CD4-positive, alpha-beta memory T cell (primary cell): ENCODE measurements around the gene LSM11. TPM values are rescaled to one million over a fixed set of nuclear protein-coding genes. Genes with fewer than 3 reads are reported as not detected.

ENCODE experiments used
- CTCF ChIA-PET: fragments of 350-600 bp; sonication (Branson Sonifier 250); formaldehyde crosslinking; loops from one replicate; lab custom pipeline; 2021; ENCODE audit warnings: inconsistent platforms; ENCODE audit not compliant: partially characterized antibody; lab: Charles Lee
- POLR2A ChIA-PET: fragments of 350-600 bp; sonication (Branson Sonifier 250); formaldehyde crosslinking; loops from one replicate; lab custom pipeline; 2021; ENCODE audit not compliant: partially characterized antibody; lab: Charles Lee
- DNase-seq, 5 donors: peaks; one replicate each; pipeline versions ENCODE4 v3.0.0 to v3.0.0-alpha.2; 2020 to 2022; ENCODE audit warnings: mixed read lengths in 1 of 5
- H3K27ac ChIP-seq: one replicate; pipeline ENCODE4 v1.7.0; 2013; ENCODE audit warnings: low read depth, low read length
- H3K27me3 ChIP-seq: 2 replicates; pipeline ENCODE4 v1.7.0; 2013; ENCODE audit warnings: mild to moderate bottlenecking, low read length, moderate library complexity; ENCODE audit not compliant: insufficient read depth
- H3K36me3 ChIP-seq: 2 replicates; pipeline ENCODE4 v1.7.0; 2013; ENCODE audit warnings: mild to moderate bottlenecking, low read length, moderate library complexity; ENCODE audit not compliant: insufficient read depth
- H3K4me1 ChIP-seq: 2 replicates; pipeline ENCODE4 v1.7.0; 2013; ENCODE audit warnings: mild to moderate bottlenecking, low read length, moderate library complexity; ENCODE audit not compliant: insufficient read depth
- H3K4me3 ChIP-seq, 2 donors: one replicate each; pipeline ENCODE4 v1.7.0; 2013; ENCODE audit warnings: low read length in 2 of 2, mild to moderate bottlenecking in 1 of 2
- H3K9me3 ChIP-seq, 2 donors: one replicate each; pipeline ENCODE4 v1.7.0; 2013; ENCODE audit warnings: low read length in 2 of 2, control low read depth in 1 of 2; ENCODE audit not compliant: control insufficient read depth in 1 of 2
- H3K27ac Mint-ChIP-seq, 7 donors: one replicate each; pipeline ENCODE4 v1.8.0; 2020 to 2021; ENCODE audit warnings: mixed read lengths in 7 of 7, mild to moderate bottlenecking in 6 of 7, inconsistent platforms in 3 of 7, moderate library complexity in 3 of 7
- H3K27me3 Mint-ChIP-seq, 2 donors: one replicate each; pipeline ENCODE4 v1.8.0; 2020 to 2021; ENCODE audit warnings: mixed read lengths in 2 of 2
- H3K36me3 Mint-ChIP-seq, 2 donors: one replicate each; pipeline ENCODE4 v1.8.0; 2020 to 2021; ENCODE audit warnings: mixed read lengths in 2 of 2, inconsistent platforms in 1 of 2, mild to moderate bottlenecking in 1 of 2
- H3K4me1 Mint-ChIP-seq, 4 donors: one replicate each; pipeline ENCODE4 v1.8.0; 2020 to 2021; ENCODE audit warnings: mixed read lengths in 4 of 4, mild to moderate bottlenecking in 1 of 4
- H3K4me3 Mint-ChIP-seq, 8 donors: one replicate each; pipeline ENCODE4 v1.8.0; 2020 to 2021; ENCODE audit warnings: mixed read lengths in 8 of 8, mild to moderate bottlenecking in 7 of 8, moderate library complexity in 6 of 8, inconsistent platforms in 3 of 8
- H3K9me3 Mint-ChIP-seq, 8 donors: one replicate each; pipeline ENCODE4 v1.8.0; 2020 to 2021; ENCODE audit warnings: mixed read lengths in 8 of 8, mild to moderate bottlenecking in 5 of 8, inconsistent platforms in 3 of 8, moderate library complexity in 1 of 8
- intact Hi-C: fragments of 100-400 bp; cut with micrococcal nuclease; formaldehyde crosslinking; loops from one replicate; pipeline ENCODE4 v1.15.1; 2023
- polyA plus RNA-seq, 2 donors: library from polyadenylated mRNA; unstranded; fragments of 300-500 nt; fragmentation: Illumina TruSeq; gene quantifications; one replicate each; pipeline ENCODE4 v1.2.3, GENCODE V29; 2021
- total RNA-seq, 2 experiments: library from RNA; stranded (reverse); gene quantifications; one replicate each; pipeline ENCODE4 v1.2.3, GENCODE V29; 2021

The LSM11 gene
- total and polyA plus RNA-seq, 4 experiments from 2014 or later, result 0.57 to 4.8 (median 2.7) TPM

GRCh38 chr5:157793301-157793700 lies 49.8 kb downstream of the LSM11 start:
- peaks cover 0 to 3% (median 2%) of the 10 kb centered on the region in 4 donors for H3K4me1 Mint-ChIP-seq
- no peak overlapping the region for H3K4me3 Mint-ChIP-seq
- no peaks in the 10 kb centered on the region for H3K9me3 ChIP-seq
- H3K27me3 Mint-ChIP-seq, result no peaks in the 10 kb centered on the region
- ChIA-PET CTCF (interaction anchor here (1.3 to 1.5 kb wide), 2 partner anchors 31 to 75 kb away, joined by 3 read pairs; no protein-coding TSS in a partner anchor), POLR2A (interaction anchor here (0.9 kb wide), 1 partner anchor 11 kb away, joined by 3 read pairs; no protein-coding TSS in a partner anchor)
- H3K27ac Mint-ChIP-seq, result no peak overlapping the region
- H3K27me3 ChIP-seq, result no peaks in the 10 kb centered on the region
- H3K36me3 Mint-ChIP-seq, result peaks cover 34 to 71% of the 10 kb centered on the region in 2 donors
- H3K4me1 ChIP-seq, result no peaks in the 10 kb centered on the region
- H3K4me3 ChIP-seq, result no peak overlapping the region
- DNase-seq, result no peak
- peaks cover 14% of the 10 kb centered on the region for H3K36me3 ChIP-seq
- H3K27ac ChIP-seq, result no peak overlapping the region
- intact Hi-C loops, result no loop called here
- no peaks in the 10 kb centered on the region for H3K9me3 Mint-ChIP-seq

DNA sequence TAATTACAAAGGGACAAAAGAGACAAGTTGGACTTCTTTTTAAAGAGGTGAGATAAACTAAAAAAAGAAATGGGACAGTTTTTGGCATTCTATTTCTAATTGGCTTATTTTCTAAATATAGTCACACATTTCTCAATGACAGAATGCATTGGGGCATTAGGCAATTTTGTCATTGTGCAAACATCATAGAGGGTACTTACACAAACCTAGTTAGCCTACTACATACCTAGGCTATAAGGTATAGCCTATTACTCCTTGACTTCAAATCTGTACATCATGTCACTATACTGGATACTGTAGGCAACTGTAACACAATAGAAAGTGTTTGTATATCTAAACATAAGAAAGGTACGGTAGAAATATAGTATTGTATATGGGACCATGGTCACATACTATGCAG lies 56.1 kb downstream of the LSM11 start:
- peaks cover 32 to 46% of the 10 kb centered on the region in 2 donors for H3K36me3 Mint-ChIP-seq
- intact Hi-C loops, result no loop called here
- CTCF ChIA-PET, result no interaction called here

DNA sequence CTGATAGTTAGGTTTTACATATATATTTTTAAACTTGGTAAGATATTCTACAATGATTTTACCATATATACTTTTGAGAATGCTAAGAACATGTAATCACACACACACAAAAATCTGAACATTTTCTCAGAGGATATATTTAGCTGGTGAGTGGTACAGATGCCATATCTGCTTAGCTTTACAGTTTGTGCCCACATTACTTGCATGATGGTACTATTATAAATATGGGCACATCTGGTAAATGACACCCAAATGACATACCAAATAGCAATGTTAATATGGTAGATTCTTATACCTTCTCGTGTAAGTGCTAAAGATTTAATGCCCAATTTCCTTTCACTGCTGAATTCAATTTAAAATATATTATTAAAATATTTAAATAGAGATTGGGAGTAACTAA lies 56.6 kb downstream of the LSM11 start:
- intact Hi-C loops, result no loop called here
- Mint-ChIP-seq H3K36me3 (peaks cover 35 to 43% of the 10 kb centered on the region in 2 donors), H3K27ac (no peak overlapping the region), H3K27me3 (no peaks in the 10 kb centered on the region), H3K4me1 (peaks cover 0 to 3% (median 0%) of the 10 kb centered on the region in 4 donors), H3K4me3 (no peak overlapping the region), H3K9me3 (no peaks in the 10 kb centered on the region)
- Histone ChIP-seq H3K4me3 (no peak overlapping the region), H3K9me3 (no peaks in the 10 kb centered on the region), H3K27ac (no peak overlapping the region), H3K4me1 (no peaks in the 10 kb centered on the region), H3K27me3 (no peaks in the 10 kb centered on the region), H3K36me3 (peaks cover 18% of the 10 kb centered on the region)
- CTCF ChIA-PET, result interaction anchor here (0.6 to 1.6 kb wide), 2 partner anchors 14 to 148 kb away, joined by 3 read pairs; no protein-coding TSS in a partner anchor
- no peak for DNase-seq
- POLR2A ChIA-PET, result no interaction called here

More for the DNA sequence above, 56.1 kb downstream of the LSM11 start:
- H3K27ac Mint-ChIP-seq, result peak overlapping the region in 1 of 7 donors; percentile 13
- DNase-seq, result no peak
- Histone ChIP-seq H3K4me3 (no peak overlapping the region), H3K9me3 (no peaks in the 10 kb centered on the region), H3K27me3 (no peaks in the 10 kb centered on the region), H3K36me3 (peaks cover 14% of the 10 kb centered on the region), H3K4me1 (no peaks in the 10 kb centered on the region), H3K27ac (no peak overlapping the region)
- POLR2A ChIA-PET, result no interaction called here
- peaks cover 0 to 3% (median 0%) of the 10 kb centered on the region in 4 donors for H3K4me1 Mint-ChIP-seq
- no peaks in the 10 kb centered on the region for H3K9me3 Mint-ChIP-seq
- no peak overlapping the region for H3K4me3 Mint-ChIP-seq
- no peaks in the 10 kb centered on the region for H3K27me3 Mint-ChIP-seq

DNA sequence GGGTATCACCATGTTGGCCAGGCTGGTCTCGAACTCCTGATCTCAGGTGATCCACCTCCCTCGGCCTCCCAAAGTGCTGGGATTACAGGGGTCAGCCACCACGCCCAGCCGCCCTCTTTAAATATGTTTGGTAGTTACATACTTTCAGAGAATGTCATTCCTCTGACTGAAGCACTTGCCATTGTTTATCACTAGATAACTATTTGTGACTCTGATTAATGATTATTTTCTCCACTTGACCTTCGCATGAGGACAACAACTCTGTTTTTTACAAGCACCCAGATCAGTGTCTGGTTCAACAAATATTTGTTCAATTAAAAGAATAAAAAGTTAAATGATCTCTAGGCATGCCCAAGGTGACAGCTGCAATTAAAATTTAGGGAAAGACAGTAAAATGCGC lies 59.2 kb downstream of the LSM11 start:
- Histone ChIP-seq H3K36me3 (peaks cover 33% of the 10 kb centered on the region), H3K4me1 (no peaks in the 10 kb centered on the region), H3K27ac (no peak overlapping the region), H3K4me3 (no peak overlapping the region), H3K27me3 (no peaks in the 10 kb centered on the region), H3K9me3 (no peaks in the 10 kb centered on the region)
- H3K9me3 Mint-ChIP-seq, result no peaks in the 10 kb centered on the region
- no peak overlapping the region for H3K27ac Mint-ChIP-seq
- H3K4me1 Mint-ChIP-seq, result no peaks in the 10 kb centered on the region
- no peak overlapping the region for H3K4me3 Mint-ChIP-seq
- intact Hi-C loops, result no loop called here
- POLR2A ChIA-PET, result no interaction called here
- no peak for DNase-seq
- CTCF ChIA-PET, result interaction anchor here (1.1 kb wide), 1 partner anchor 41 kb away, joined by 3 read pairs; no protein-coding TSS in a partner anchor
- no peaks in the 10 kb centered on the region for H3K27me3 Mint-ChIP-seq
- H3K36me3 Mint-ChIP-seq, result peaks cover 46 to 50% of the 10 kb centered on the region in 2 donors

GRCh38 chr5:157808043-157808442 lies 64.5 kb downstream of the LSM11 start:
- ChIA-PET CTCF (interaction anchor here (0.6 to 1.7 kb wide), 3 partner anchors 9 to 141 kb away, joined by 4 to 9 read pairs (median 5); no protein-coding TSS in a partner anchor), POLR2A (no interaction called here)
- H3K4me1 Mint-ChIP-seq, result no peaks in the 10 kb centered on the region
- H3K27ac Mint-ChIP-seq, result no peak overlapping the region
- intact Hi-C loops, result no loop called here
- H3K9me3 Mint-ChIP-seq, result no peaks in the 10 kb centered on the region
- Histone ChIP-seq H3K27me3 (no peaks in the 10 kb centered on the region), H3K4me1 (no peaks in the 10 kb centered on the region), H3K27ac (no peak overlapping the region), H3K9me3 (no peaks in the 10 kb centered on the region), H3K36me3 (peaks cover 59% of the 10 kb centered on the region), H3K4me3 (no peak overlapping the region)
- no peak for DNase-seq
- peaks cover 64 to 76% of the 10 kb centered on the region in 2 donors for H3K36me3 Mint-ChIP-seq
- no peak overlapping the region for H3K4me3 Mint-ChIP-seq
- H3K27me3 Mint-ChIP-seq, result no peaks in the 10 kb centered on the region

Other genes starting within 250 kb of the LSM11 start
- 10 to 100 TPM; 31.5 to 33.9 TPM for gene ADAM19, start 167.9 kb upstream of the LSM11 start, total RNA-seq
- 10 to 100 TPM in 1 of 2 donors, 1 to 10 TPM in 1; 1.9 to 24.4 TPM for gene ADAM19, start 167.9 kb upstream of the LSM11 start, polyA plus RNA-seq
- under 1 TPM; 0.14 to 0.15 TPM for gene SOX30, start 91.3 kb upstream of the LSM11 start, total RNA-seq
- under 1 TPM; 0.52 to 0.53 TPM for gene SOX30, start 91.3 kb upstream of the LSM11 start, polyA plus RNA-seq
- not detected for gene C5orf52, start 72.2 kb upstream of the LSM11 start, total RNA-seq
- not detected for gene C5orf52, start 72.2 kb upstream of the LSM11 start, polyA plus RNA-seq
- gene THG1L, start 12.3 kb upstream of the LSM11 start, total RNA-seq, result 10 to 100 TPM in 1 of 2 experiments, 1 to 10 TPM in 1; 9.1 to 10.5 TPM
- gene THG1L, start 12.3 kb upstream of the LSM11 start, polyA plus RNA-seq, result 1 to 10 TPM; 5.7 to 6.7 TPM
- gene CLINT1, start 115.4 kb downstream of the LSM11 start, total RNA-seq, result 10 to 100 TPM; 70.5 to 73.9 TPM
- 10 to 100 TPM; 80.9 to 88.2 TPM for gene CLINT1, start 115.4 kb downstream of the LSM11 start, polyA plus RNA-seq